Bronchial epithelial cell (primary cell): ENCODE data around the gene AIPL1. TPM values are rescaled to one million over a fixed set of nuclear protein-coding genes. Genes with fewer than 3 reads are reported as not detected.

Experiments
- DNase-seq: peaks from one replicate; pipeline ENCODE4 v3.0.0-alpha.2; 2010; ENCODE audit warnings: low read depth
- FAIRE-seq: peaks from 2 replicates; lab custom pipeline; 2011; peaks lifted over from hg19 to GRCh38; lab: Jason Lieb, UNC
- H3K27me3 ChIP-seq: 2 replicates; pipeline ENCODE4 v1.5.1; 2011; ENCODE audit warnings: low read length; ENCODE audit not compliant: control insufficient read depth, insufficient read depth
- H3K36me3 ChIP-seq: 2 replicates; pipeline ENCODE4 v1.5.1; 2011; ENCODE audit warnings: low read length; ENCODE audit not compliant: control insufficient read depth, insufficient read depth
- H3K4me3 ChIP-seq: 2 replicates; pipeline ENCODE4 v1.5.1; 2011; ENCODE audit warnings: mild to moderate bottlenecking, low read depth, low read length, control low read depth
- total RNA-seq: library from RNA; depleted of rRNA; stranded (reverse); fragments of >200 nt; gene quantifications from 2 replicates; pipeline ENCODE4 v1.2.1, GENCODE V29; 2014
- TF ChIP-seq, protein P1 (sequence below): IDR thresholded peaks from 2 replicates; pipeline ENCODE4 v1.5.1; 2011; ENCODE audit warnings: mild to moderate bottlenecking, moderate library complexity, low read length, control low read depth, inconsistent platforms; ENCODE audit not compliant: insufficient read depth, severe bottlenecking

Gene AIPL1
- total RNA-seq, 1 donor from 2014 or later = not detected

GRCh38 chr17:6449307-6449706 is 14.4 kb upstream of the AIPL1 start:
- H3K4me3 ChIP-seq = no peak overlapping the region
- FAIRE-seq (peak; percentile 96), DNase-seq (no peak)
- H3K27me3 ChIP-seq = no peaks in the 10 kb centered on the region
- H3K36me3 ChIP-seq = peaks cover 7% of the 10 kb centered on the region
- TF ChIP-seq, protein P1, sequence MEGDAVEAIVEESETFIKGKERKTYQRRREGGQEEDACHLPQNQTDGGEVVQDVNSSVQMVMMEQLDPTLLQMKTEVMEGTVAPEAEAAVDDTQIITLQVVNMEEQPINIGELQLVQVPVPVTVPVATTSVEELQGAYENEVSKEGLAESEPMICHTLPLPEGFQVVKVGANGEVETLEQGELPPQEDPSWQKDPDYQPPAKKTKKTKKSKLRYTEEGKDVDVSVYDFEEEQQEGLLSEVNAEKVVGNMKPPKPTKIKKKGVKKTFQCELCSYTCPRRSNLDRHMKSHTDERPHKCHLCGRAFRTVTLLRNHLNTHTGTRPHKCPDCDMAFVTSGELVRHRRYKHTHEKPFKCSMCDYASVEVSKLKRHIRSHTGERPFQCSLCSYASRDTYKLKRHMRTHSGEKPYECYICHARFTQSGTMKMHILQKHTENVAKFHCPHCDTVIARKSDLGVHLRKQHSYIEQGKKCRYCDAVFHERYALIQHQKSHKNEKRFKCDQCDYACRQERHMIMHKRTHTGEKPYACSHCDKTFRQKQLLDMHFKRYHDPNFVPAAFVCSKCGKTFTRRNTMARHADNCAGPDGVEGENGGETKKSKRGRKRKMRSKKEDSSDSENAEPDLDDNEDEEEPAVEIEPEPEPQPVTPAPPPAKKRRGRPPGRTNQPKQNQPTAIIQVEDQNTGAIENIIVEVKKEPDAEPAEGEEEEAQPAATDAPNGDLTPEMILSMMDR = no peak

DNA sequence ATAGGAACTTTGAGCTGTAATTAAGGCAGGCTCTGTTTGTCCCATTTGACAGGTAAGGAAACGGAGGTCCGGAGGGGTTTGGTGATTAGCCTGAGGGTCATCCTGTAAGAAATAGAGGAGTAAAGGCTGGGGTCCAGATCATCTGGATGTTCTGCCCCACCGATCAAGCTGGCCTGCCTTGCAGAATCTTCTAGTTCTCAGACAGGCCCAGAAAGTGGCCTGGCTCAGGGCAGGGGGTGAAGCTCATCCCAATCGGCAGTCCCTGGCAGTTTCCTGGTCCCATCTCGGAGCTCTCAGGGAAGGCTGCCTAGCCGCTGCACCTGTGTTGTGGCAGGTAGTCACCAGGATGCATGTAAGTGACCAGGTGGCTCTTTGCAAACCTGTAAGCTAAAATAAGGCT is 13.6 kb upstream of the AIPL1 start:
- FAIRE-seq (peak; percentile 55), DNase-seq (no peak)
- no peak overlapping the region for H3K4me3 ChIP-seq
- no peaks in the 10 kb centered on the region for H3K27me3 ChIP-seq
- TF ChIP-seq, protein P1 = no peak
- H3K36me3 ChIP-seq = peaks cover 5% of the 10 kb centered on the region

DNA sequence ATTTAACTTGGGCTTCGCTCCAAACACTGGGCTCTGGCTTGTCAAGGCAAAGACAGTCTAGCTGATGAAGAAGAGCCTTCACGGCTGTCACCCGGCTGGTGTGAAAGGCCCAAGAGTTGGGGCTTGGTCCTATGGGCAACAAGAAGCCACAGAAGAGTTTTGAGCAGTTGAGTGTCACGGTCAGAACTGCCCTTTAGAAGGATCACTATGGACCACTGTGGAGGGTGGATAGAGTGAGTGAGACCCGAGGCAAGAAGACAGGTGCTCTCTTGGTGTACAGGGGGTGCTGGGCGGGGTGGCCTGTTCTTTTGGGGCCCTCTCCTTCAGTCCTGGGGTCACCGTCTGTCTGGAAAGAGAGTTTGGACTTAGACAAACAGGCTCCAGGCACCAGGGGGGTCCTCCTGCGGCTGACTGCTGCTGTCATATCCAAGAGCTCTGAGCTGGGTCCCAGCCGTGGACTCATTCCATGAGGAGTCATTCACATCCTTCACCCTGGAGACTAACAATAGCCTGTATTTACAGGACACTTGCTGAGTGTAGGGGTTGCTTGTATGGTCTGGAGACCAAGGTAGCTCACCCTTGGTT is 11.7 kb upstream of the AIPL1 start:
- FAIRE-seq = no peak

GRCh38 chr17:6444571-6445335 is 9.8 kb upstream of the AIPL1 start:
- TF ChIP-seq, protein P1 = no peak

More for the DNA sequence above, 11.7 kb upstream of the AIPL1 start:
- no peak overlapping the region for H3K4me3 ChIP-seq
- TF ChIP-seq, protein P1 = no peak
- DNase-seq = no peak
- peaks cover 2% of the 10 kb centered on the region for H3K36me3 ChIP-seq
- no peaks in the 10 kb centered on the region for H3K27me3 ChIP-seq

DNA sequence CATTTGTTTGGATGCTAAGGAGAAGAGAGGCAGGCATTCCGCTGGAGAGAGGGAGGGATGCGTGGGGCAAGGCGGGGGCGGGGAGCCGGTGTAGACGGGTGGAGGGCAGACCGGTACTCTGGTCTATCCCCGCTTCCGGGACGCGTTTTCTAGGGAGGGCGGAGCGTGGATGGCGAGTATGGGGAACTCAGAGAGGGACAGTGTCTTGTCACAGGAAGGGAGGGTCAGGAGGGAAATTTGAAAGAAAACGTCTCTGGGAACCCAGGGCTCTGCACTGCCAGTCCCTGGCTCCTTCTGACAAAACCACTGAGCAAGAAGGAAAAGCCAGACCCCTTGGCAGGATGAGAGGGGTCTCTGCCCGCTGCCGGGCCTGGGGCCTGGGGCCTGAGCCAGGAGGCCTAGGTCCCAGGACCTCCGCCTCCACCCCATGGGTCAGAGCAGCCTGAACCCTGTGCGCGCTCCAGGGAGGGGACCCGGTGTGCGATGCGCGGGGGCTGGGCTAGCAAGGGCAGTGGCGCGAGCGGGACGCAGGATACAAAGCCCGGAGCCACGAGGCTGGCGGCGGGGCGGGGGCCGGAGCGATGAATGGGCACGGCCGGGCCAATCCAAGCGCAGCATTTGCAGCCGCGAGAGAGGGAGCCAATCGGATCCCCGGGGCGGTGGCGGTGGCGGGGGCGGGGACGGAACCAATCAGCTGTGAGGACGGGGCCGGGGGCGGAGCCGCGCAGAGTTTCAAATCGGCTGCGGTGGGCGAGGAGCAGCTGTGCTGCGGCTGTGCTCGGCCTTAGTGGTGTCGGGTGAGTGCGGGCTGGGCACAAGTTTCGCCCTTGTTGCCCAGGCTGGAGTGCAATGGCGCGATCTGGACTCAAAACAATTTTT is 9.0 kb upstream of the AIPL1 start, which contains the start of gene PIMREG:
Gene PIMREG, plus strand, starts transcription at position 764 of the 879 bp plus-strand sequence. CDS start 656 bp downstream, outside the sequence.
- H3K4me3 ChIP-seq = peak within 1 kb of the TSS; percentile 50
- peak; percentile 70 for DNase-seq
- TF ChIP-seq, protein P1 = no peak
- FAIRE-seq = no peak
- peaks cover 2% of the 10 kb centered on the region for H3K36me3 ChIP-seq
- no peaks in the 10 kb centered on the region for H3K27me3 ChIP-seq

More at GRCh38 chr17:6444571-6445335, 9.8 kb upstream of the AIPL1 start:
- H3K27me3 ChIP-seq = no peaks in the 10 kb centered on the region
- H3K4me3 ChIP-seq = peak overlapping the region; percentile 50
- peaks cover 2% of the 10 kb centered on the region for H3K36me3 ChIP-seq
- no peak for DNase-seq
- no peak for FAIRE-seq
